ENCODE measurements around the gene GUCY1A2.

The GUCY1A2 gene

DNA sequence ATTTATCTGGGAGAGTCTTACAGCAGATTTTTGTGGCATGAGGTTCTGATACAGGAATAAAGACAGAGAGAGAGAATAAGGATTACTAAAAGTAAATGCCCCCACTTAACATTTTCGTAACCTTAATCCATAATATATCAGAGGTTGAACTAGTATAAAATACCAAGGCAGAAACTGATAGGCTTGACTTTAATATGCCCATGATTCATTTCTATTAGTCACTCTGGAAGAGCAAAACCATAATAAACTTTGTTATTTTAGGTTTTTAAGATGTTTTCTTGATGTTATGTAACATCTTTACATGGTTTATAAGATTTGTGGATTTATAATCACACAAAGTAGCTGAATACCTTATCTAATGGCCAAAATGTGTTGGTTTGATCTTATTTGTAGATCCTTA is 19.1 kb downstream of the GUCY1A2 start:
- Histone ChIP-seq H3K79me2 (ENCODE audit: insufficient read depth, low read length) (no peaks in the 10 kb centered on the region), H3K9me3 (ENCODE audit: insufficient read depth, low read length, severe bottlenecking) (no peaks in the 10 kb centered on the region), H3K4me2 (ENCODE audit: insufficient read depth, low read length) (no peak overlapping the region), H3K4me1 (ENCODE audit: insufficient read depth, low read length) (no peaks in the 10 kb centered on the region), H3K27ac (ENCODE audit: low read length) (no peak overlapping the region), H3K4me3 (ENCODE audit: low read depth in 1 of 2, low read length in 2 of 2) (no peak overlapping the region), H4K20me1 (ENCODE audit: insufficient read depth, low read length) (no peaks in the 10 kb centered on the region), H3K36me3 (ENCODE audit: insufficient read depth, low read length) (no peaks in the 10 kb centered on the region), H3K9ac (ENCODE audit: low read depth, low read length) (no peak overlapping the region), H2AFZ (ENCODE audit: low read depth, low read length) (no peak overlapping the region), H3K27me3 (ENCODE audit: insufficient read depth, low read length, poor library complexity) (no peaks in the 10 kb centered on the region)
- no peak for ATAC-seq (ENCODE audit: insufficient read depth, low read depth)
- no peak for DNase-seq
- TF ChIP-seq CTCF (IDR thresholded peaks at IDR 0.05; ENCODE audit: borderline replicate concordance, extremely low read depth, low read length, poor library complexity, severe bottlenecking): no peak

DNA sequence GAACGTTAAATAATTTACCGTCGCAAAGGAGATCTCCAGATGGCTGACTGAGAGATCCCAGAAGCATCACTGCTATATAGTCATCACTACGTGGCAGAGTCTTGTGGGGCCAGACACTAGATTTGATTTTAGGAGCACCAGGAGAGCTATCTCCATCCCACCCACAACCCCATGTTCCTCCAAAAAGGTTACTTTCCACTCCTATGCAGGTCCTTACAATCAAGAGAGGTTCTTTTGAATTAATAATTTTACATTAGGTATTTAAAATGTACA is 19.4 kb downstream of the GUCY1A2 start:
- no peak overlapping the region for H2AFZ ChIP-seq (ENCODE audit: low read depth, low read length)
- no peak overlapping the region for H3K4me3 ChIP-seq (ENCODE audit: low read depth in 1 of 2, low read length in 2 of 2)
- ATAC-seq (ENCODE audit: insufficient read depth, low read depth) (no peak), DNase-seq (no peak)
- H3K27me3 ChIP-seq (ENCODE audit: insufficient read depth, low read length, poor library complexity): no peaks in the 10 kb centered on the region
- H3K36me3 ChIP-seq (ENCODE audit: insufficient read depth, low read length): no peaks in the 10 kb centered on the region
- no peaks in the 10 kb centered on the region for H3K4me1 ChIP-seq (ENCODE audit: insufficient read depth, low read length)
- no peak overlapping the region for H3K27ac ChIP-seq (ENCODE audit: low read length)
- H3K9me3 ChIP-seq (ENCODE audit: insufficient read depth, low read length, severe bottlenecking): no peaks in the 10 kb centered on the region
- no peak overlapping the region for H3K4me2 ChIP-seq (ENCODE audit: insufficient read depth, low read length)
- TF ChIP-seq EZH2 (IDR thresholded peaks at IDR 0.05; ENCODE audit: borderline replicate concordance, low read depth, low read length, severe bottlenecking) (no peak), CTCF (IDR thresholded peaks at IDR 0.05; ENCODE audit: borderline replicate concordance, extremely low read depth, low read length, poor library complexity, severe bottlenecking) (no peak)
- H3K9ac ChIP-seq (ENCODE audit: low read depth, low read length): no peak overlapping the region
- no peaks in the 10 kb centered on the region for H3K79me2 ChIP-seq (ENCODE audit: insufficient read depth, low read length)
- no peaks in the 10 kb centered on the region for H4K20me1 ChIP-seq (ENCODE audit: insufficient read depth, low read length)

GRCh38 chr11:106998116-106998915 is 20.0 kb downstream of the GUCY1A2 start:
- no peak overlapping the region for H3K4me3 ChIP-seq (ENCODE audit: low read depth in 1 of 2, low read length in 2 of 2)
- no peak overlapping the region for H3K4me2 ChIP-seq (ENCODE audit: insufficient read depth, low read length)
- no peak for DNase-seq
- no peak for ATAC-seq (ENCODE audit: insufficient read depth, low read depth)
- no peaks in the 10 kb centered on the region for H3K4me1 ChIP-seq (ENCODE audit: insufficient read depth, low read length)
- H2AFZ ChIP-seq (ENCODE audit: low read depth, low read length): no peak overlapping the region
- H4K20me1 ChIP-seq (ENCODE audit: insufficient read depth, low read length): no peaks in the 10 kb centered on the region
- TF ChIP-seq CTCF (IDR thresholded peaks at IDR 0.05; ENCODE audit: borderline replicate concordance, extremely low read depth, low read length, poor library complexity, severe bottlenecking) (no peak), EZH2 (IDR thresholded peaks at IDR 0.05; ENCODE audit: borderline replicate concordance, low read depth, low read length, severe bottlenecking) (no peak)
- no peaks in the 10 kb centered on the region for H3K36me3 ChIP-seq (ENCODE audit: insufficient read depth, low read length)
- H3K27ac ChIP-seq (ENCODE audit: low read length): no peak overlapping the region
- H3K27me3 ChIP-seq (ENCODE audit: insufficient read depth, low read length, poor library complexity): no peaks in the 10 kb centered on the region
- no peak overlapping the region for H3K9ac ChIP-seq (ENCODE audit: low read depth, low read length)
- H3K9me3 ChIP-seq (ENCODE audit: insufficient read depth, low read length, severe bottlenecking): no peaks in the 10 kb centered on the region
- H3K79me2 ChIP-seq (ENCODE audit: insufficient read depth, low read length): no peaks in the 10 kb centered on the region

DNA sequence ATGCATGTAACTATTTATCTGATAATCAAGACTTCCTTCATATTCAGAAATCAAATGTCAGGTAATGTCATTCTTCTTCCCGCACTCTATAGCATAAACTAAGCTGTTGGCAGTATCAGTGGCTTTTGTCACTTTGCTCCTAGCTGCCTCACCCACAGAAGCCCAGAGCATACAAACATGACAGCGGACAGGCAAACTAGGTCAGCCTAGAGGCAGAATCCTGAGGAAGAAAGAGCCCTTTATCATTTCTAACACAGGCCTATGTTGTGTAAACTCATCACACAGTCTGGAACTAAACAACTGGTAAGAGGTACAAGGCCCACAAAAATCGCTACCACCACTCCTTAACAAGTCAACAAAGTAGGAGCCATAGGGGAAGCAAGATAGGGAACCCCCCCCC is 21.0 kb downstream of the GUCY1A2 start:
- no peaks in the 10 kb centered on the region for H3K36me3 ChIP-seq (ENCODE audit: insufficient read depth, low read length)
- no peaks in the 10 kb centered on the region for H4K20me1 ChIP-seq (ENCODE audit: insufficient read depth, low read length)
- H3K4me3 ChIP-seq (ENCODE audit: low read depth in 1 of 2, low read length in 2 of 2): no peak overlapping the region
- TF ChIP-seq CTCF (IDR thresholded peaks at IDR 0.05; ENCODE audit: borderline replicate concordance, extremely low read depth, low read length, poor library complexity, severe bottlenecking): no peak
- TF ChIP-seq EZH2 (IDR thresholded peaks at IDR 0.05; ENCODE audit: borderline replicate concordance, low read depth, low read length, severe bottlenecking): no peak
- no peak overlapping the region for H3K9ac ChIP-seq (ENCODE audit: low read depth, low read length)
- H2AFZ ChIP-seq (ENCODE audit: low read depth, low read length): no peak overlapping the region
- H3K79me2 ChIP-seq (ENCODE audit: insufficient read depth, low read length): no peaks in the 10 kb centered on the region
- H3K27me3 ChIP-seq (ENCODE audit: insufficient read depth, low read length, poor library complexity): no peaks in the 10 kb centered on the region
- no peak overlapping the region for H3K4me2 ChIP-seq (ENCODE audit: insufficient read depth, low read length)
- no peaks in the 10 kb centered on the region for H3K9me3 ChIP-seq (ENCODE audit: insufficient read depth, low read length, severe bottlenecking)
- H3K4me1 ChIP-seq (ENCODE audit: insufficient read depth, low read length): no peaks in the 10 kb centered on the region
- ATAC-seq (ENCODE audit: insufficient read depth, low read depth): no peak
- DNase-seq: no peak
- no peak overlapping the region for H3K27ac ChIP-seq (ENCODE audit: low read length)

Data from DND-41 (cell line).